GM12878 (cell line): ENCODE results near the gene FGD5.

Source experiments
- ESRRA ChIP-seq: IDR thresholded peaks from 2 replicates; pipeline ENCODE4 v1.6.1; 2012; ENCODE audit warnings: mild to moderate bottlenecking, low read length, improper control_type of control experiment
- EZH2 ChIP-seq: IDR thresholded peaks from 2 replicates; pipeline ENCODE4 v1.6.1; 2012; ENCODE audit warnings: low read depth, mild to moderate bottlenecking, control low read depth, inconsistent platforms, low read length, borderline replicate concordance; ENCODE audit not compliant: control insufficient read depth
- NKRF ChIP-seq: fragments of 450-650 bp; conservative IDR thresholded peaks from 2 replicates; pipeline ENCODE4 v1.6.1; 2017; ENCODE audit warnings: mild to moderate bottlenecking, moderate library complexity
- PRDM15 ChIP-seq: fragments of 450-650 bp; formaldehyde crosslinking; IDR thresholded peaks from 2 replicates; pipeline ENCODE4 v1.4.0; 2020; ENCODE audit warnings: mild to moderate bottlenecking, moderate library complexity
- SMAD5 ChIP-seq: IDR thresholded peaks from 2 replicates; pipeline ENCODE4 v1.6.1; 2016; ENCODE audit warnings: antibody characterized with exemption, low read depth

- TF ChIP-seq NKRF (no peak), EZH2 (no peak), ESRRA (no peak), SMAD5 (no peak), PRDM15 (CRISPR knock-in tag) (no peak)
Observed at GRCh38 chr3:14911651-14912050, 92.9 kb downstream of the FGD5 start.
